NCI-H69 (cell line): ENCODE data around the gene BRCA2.
"Not testable (repeated sequence)": the region's sequence is repeated elsewhere in the genome, so short reads cannot be mapped to it uniquely, and the experiment has no call there.

Source experiments
- DNase-seq: peaks from one replicate; lab custom pipeline; 2025; lab: John Stamatoyannopoulos, UW

The BRCA2 gene

DNA sequence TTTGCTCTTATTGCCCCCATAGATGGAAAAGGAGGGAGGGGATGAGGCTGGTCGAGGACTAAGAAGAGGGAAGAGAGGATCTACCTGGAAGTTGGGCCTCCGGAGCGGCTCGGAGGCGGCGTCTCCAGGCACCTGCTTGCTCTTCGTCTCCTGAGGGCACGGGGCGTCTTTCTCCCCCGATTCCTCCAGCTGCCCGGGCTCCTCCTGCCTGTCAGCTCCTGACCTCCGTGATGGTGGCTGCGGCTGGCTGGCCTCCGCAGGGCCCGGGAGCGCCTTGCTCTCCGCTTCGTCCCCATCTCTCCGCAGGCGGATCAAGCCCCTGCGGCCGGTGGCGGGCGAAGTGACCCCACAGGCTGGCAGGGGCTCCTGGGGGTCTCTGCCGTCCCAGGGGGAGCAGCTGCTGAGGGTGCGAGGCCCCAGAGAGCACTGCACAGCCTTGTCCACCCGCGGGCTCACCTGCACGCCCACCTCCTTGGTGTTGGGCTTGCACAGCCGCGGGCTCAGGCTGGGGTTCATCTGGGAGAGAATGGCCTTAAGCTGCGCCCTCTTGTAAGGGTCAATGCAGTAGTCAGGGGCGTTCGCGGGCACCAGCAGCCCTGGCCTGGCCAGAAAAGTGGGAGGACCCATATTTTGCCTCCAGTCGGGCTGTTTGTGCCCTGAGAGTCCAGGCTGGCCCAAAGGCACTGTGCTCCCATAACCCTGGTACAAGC is 4.0 kb upstream of the BRCA2 start:
- no peak for DNase-seq

GRCh38 chr13:32314271-32315237 is 754 bp upstream of the BRCA2 start:
- peak; percentile 34 for DNase-seq

GRCh38 chr13:32316028-32316339 is 676 bp downstream of the BRCA2 start:
- no peak for DNase-seq

DNA sequence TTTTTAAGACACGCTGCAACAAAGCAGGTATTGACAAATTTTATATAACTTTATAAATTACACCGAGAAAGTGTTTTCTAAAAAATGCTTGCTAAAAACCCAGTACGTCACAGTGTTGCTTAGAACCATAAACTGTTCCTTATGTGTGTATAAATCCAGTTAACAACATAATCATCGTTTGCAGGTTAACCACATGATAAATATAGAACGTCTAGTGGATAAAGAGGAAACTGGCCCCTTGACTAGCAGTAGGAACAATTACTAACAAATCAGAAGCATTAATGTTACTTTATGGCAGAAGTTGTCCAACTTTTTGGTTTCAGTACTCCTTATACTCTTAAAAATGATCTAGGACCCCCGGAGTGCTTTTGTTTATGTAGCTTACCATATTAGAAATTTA is 1.2 kb downstream of the BRCA2 start:
- DNase-seq: peak; percentile 10

DNA sequence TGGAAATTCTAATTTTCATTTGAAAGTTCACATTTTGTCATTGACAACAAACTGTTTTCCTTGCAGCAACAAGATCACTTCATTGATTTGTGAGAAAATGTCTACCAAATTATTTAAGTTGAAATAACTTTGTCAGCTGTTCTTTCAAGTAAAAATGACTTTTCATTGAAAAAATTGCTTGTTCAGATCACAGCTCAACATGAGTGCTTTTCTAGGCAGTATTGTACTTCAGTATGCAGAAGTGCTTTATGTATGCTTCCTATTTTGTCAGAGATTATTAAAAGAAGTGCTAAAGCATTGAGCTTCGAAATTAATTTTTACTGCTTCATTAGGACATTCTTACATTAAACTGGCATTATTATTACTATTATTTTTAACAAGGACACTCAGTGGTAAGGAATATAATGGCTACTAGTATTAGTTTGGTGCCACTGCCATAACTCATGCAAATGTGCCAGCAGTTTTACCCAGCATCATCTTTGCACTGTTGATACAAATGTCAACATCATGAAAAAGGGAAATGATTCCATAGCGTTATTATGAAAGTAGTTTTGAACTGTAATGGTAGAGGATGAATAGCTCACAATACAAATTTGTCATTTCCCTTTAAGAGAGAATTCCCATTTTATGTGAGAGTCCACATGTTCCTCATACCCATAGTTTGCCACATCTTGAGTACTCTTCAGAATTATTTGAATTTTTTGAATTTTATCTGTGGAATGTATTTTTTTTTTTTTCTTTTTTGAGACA is 2.6 kb downstream of the BRCA2 start:
- no peak for DNase-seq

DNA sequence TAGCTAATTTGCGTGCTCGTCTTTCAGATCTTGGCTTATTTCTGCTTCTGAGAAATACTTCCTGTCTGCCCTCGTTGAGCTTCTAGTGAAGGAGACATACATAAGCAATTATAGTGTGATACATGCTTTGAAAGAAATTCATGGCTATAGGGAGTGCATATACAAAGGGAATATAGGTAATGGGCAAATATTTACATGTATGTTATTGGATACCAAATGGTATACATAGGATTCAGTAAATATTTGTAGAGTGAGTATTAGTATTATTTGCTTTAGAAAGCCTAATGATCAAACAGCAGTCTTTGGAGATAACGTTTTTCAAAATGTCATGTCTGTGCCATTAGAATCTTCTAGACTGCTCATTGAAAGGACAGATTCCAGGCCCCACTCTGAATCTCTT is 5.2 kb downstream of the BRCA2 start:
- peak; percentile 72 for DNase-seq

- DNase-seq: no peak
Measured at GRCh38 chr13:32323912-32324311, 8.6 kb downstream of the BRCA2 start.

DNA sequence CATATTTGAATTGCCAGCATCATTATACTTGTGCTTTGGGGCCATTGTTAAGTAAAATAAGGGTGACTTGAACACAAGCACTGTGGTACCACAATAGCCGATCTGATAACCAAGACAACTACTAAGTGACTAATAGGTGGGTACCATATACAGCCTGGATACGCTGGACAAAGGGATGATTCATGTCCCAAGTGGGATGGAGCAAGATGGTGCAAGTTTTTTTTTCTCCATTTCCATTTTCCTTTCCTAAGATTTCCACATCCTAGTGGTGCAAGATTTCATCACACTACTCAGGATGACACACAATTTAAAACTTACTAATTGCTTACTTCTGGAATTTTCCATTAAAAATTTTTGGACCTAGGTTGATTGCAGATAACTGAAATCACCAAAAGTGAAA is 15.1 kb downstream of the BRCA2 start:
- DNase-seq: no peak

GRCh38 chr13:32334671-32335070 is 19.4 kb downstream of the BRCA2 start:
- DNase-seq: no peak

GRCh38 chr13:32340914-32341313 is 25.6 kb downstream of the BRCA2 start:
- no peak for DNase-seq

DNA sequence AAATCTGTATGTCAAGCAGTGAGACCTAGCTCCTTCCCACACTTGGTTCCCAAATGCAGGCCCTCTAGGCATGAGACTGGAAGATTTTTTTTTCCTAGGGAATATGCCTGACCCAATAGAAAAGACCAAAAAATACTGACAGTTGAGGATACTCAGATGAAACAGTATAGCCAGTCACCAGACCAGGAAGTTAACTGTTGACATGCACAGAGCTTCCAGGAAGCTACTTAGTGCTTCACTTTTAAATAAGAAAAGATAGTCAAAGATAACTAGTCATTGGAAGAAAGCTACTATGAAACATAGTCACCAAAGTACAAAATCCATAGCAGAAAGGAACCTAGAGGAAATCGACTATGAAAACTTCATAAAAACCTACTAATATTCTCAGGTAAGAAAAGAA is 32.3 kb downstream of the BRCA2 start:
- no peak for DNase-seq

DNA sequence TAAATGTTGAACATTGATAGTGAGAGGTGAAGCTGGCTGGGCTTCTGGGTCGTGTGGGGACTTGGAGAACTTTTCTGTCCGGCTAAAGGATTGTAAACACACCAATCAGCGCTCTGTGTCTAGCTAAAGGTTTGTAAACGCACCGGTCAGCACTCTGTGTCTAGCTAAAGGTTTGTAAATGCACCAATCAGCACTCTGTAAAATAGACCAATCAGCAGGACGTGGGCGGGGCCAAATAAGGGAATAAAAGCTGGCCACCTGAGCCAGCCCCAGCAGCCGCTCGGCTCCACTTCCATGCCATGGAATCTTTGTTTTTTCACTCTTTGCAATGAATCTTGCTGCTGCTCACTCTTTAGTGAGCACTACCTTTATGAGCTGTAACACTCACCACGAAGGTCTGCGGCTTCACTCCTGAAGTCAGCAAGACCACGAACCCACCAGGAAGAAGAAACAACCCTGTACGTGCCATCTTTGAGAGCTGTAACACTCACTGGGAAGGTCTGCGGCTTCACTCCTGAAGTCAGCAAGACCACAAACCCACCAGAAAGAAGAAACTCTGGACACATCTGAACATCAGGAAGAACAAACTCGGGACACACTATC is 35.6 kb downstream of the BRCA2 start:
- not testable (repeated sequence) for DNase-seq

- DNase-seq: no peak
Measured at GRCh38 chr13:32354040-32354439, 38.7 kb downstream of the BRCA2 start.

DNA sequence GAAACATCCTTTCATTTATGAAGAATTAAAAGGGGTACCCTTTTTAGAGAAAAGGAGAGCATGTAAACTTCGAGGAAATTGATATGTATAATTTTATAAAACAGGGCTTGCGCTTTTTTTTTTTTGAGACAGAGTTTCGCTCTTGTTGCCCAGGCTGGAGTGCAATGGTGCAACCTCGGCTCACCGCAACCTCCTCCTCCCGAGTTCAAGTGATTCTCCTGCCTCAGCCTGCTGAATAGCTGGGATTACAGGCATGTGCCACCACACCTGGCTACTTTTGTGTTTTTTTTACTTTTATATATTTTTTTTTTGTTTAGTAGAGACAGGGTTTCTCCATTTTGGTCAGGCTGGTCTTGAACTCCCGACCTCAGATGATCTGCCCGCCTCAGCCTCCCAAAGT is 40.6 kb downstream of the BRCA2 start:
- not testable (repeated sequence) for DNase-seq

DNA sequence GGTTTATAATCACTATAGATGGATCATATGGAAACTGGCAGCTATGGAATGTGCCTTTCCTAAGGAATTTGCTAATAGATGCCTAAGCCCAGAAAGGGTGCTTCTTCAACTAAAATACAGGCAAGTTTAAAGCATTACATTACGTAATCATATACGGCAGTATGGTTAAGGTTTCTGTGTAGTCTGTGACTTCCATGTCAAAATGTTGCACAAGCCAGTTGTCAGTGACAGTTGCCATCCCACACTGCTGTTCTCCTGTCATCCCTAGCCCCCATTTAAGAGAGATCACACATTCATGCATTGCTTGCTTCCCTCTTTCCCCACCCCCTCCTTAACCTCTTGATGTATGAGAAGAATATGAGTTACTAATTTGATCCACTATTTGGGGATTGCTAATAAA is 47.3 kb downstream of the BRCA2 start:
- DNase-seq: no peak

DNA sequence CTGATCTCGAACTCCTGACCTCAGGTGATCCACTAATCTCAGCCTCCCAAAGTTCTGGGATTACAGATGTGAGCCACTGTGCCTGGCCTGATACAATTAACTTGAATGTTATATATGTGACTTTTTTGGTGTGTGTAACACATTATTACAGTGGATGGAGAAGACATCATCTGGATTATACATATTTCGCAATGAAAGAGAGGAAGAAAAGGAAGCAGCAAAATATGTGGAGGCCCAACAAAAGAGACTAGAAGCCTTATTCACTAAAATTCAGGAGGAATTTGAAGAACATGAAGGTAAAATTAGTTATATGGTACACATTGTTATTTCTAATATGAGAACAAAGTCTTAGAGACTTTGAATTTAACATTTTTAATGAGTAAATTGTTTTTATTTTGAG is 55.5 kb downstream of the BRCA2 start:
- DNase-seq: no peak

- DNase-seq: no peak
Measured at GRCh38 chr13:32376642-32377415, 61.5 kb downstream of the BRCA2 start.

GRCh38 chr13:32378012-32378411 is 62.7 kb downstream of the BRCA2 start:
- no peak for DNase-seq

- peak; percentile 40 for DNase-seq
Measured at GRCh38 chr13:32381539-32381938, 66.2 kb downstream of the BRCA2 start.

DNA sequence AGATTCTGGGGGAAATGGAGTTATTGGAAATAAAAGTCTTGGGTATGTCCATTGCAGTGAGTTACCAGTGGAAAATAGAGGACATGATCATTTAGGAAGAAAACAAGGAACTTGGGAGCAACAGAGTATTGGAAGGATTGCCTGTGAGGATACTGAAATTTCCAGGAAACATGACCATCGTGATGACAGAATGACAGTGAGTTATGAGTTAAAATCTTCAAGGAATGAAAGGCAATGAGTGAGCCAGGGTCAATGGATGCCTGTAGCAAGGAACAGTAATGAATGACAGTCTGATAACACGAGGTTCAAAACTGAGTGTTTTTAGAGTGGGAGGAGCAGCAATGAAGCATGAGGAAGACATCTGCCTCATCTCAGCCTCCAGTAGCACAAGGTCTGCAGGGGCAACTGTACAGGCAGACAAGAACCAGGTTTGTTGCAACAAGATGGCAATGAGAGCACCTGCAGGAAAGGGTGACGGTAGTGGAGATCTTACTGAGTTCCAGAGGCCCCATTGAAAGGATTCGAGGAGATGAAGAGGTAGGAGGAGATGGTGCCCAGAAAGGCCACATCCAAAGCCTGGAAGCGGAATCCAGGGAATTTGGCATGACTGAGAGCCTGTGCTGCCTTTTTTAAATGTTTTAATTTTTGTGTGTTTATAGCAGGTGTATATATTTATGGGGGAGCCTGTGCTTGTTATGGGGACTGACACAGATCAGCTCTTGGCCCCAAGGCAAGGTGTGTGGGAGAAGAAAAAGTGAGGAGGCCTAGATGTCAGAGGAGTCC is 68.7 kb downstream of the BRCA2 start:
- no peak for DNase-seq

- no peak for DNase-seq
Measured at GRCh38 chr13:32384702-32385101, 69.4 kb downstream of the BRCA2 start.
